Stimulated activated CD4-positive, alpha-beta T cell treated with anti-CD3 and anti-CD28 coated beads, Interleukin-2, amount 100 ng/mL, for 48 hours (primary cell): ENCODE results near the gene CAPN11.

Source experiments
- DNase-seq, 2 donors: peaks; one replicate each; pipeline ENCODE4 v3.0.0-alpha.2; 2020

CAPN11 gene

DNA sequence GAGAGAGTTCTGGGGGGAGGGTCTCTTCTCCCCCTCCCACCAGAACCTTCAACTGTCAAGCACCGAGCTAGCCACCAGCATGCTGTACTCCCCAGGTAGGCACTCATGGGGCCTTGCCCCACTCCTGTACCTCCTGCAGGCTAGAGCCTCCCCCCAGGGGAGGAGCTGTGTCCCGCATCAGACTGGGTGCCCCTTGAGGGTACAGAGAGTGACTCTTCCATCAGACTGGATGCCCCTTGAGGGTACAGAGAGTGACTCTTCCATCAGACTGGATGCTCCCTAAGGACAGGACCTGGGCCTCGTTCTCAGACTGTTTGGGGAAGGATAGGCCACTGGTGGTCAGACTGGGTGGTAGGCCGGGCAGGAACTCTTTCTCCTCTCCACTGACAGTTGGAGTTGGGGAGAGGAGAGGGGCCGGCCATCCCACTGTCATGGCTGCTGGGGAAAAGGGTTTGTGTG, at the start of gene CAPN11:
Gene CAPN11, plus strand, starts transcription at position 51 of the 459 bp plus-strand sequence. Its CDS starts 29 bp downstream, at position 80.
- no peak for DNase-seq

DNA sequence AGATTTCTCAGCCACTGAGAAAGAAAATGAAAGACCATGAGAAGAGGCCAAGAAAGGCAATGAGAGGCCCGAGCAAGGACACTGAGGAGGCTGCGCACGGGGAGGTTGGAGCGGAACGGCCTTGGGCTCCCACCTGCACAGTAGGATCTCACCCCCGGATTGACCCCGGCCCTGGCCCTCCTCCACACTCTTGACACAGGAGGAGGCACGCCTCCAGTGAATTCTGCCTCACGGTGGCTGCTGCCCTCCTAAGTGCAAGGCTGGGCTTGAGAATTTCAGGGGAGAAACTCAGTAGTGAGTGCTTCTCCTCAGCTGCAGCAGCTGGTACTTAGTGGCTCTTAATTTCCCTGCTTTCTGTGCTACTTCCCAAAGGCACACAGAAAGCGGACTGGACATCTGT, 49.4 kb upstream of the CAPN11 start:
- no peak for DNase-seq

- no peak for DNase-seq
These were observed 48.5 kb upstream of the CAPN11 start for GRCh38 chr6:44110005-44110676.

GRCh38 chr6:44110966-44111365, 47.7 kb upstream of the CAPN11 start:
- DNase-seq, result no peak

- DNase-seq, result no peak
These were observed 46.9 kb upstream of the CAPN11 start for GRCh38 chr6:44111434-44112417.

DNA sequence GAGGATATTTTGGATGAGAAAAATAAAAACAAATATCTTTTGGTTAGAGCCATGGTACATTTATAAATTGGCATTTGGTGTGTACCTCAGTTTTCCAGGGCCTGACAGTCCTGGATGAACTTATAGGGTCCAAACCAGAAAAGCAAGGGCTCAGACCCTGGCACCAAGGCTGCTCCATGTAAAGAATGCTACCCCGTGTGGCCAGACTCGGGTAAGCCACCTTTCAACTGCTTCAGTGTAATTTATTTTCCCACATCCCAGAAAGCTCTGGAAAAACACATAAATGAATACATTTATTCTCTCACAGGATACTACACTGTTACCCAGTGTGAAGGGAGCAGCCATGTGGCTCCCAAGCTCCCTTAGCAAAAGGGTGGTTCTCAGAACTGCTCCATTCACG, 45.2 kb upstream of the CAPN11 start:
- no peak for DNase-seq

GRCh38 chr6:44115866-44116265, 42.8 kb upstream of the CAPN11 start:
- no peak for DNase-seq

DNA sequence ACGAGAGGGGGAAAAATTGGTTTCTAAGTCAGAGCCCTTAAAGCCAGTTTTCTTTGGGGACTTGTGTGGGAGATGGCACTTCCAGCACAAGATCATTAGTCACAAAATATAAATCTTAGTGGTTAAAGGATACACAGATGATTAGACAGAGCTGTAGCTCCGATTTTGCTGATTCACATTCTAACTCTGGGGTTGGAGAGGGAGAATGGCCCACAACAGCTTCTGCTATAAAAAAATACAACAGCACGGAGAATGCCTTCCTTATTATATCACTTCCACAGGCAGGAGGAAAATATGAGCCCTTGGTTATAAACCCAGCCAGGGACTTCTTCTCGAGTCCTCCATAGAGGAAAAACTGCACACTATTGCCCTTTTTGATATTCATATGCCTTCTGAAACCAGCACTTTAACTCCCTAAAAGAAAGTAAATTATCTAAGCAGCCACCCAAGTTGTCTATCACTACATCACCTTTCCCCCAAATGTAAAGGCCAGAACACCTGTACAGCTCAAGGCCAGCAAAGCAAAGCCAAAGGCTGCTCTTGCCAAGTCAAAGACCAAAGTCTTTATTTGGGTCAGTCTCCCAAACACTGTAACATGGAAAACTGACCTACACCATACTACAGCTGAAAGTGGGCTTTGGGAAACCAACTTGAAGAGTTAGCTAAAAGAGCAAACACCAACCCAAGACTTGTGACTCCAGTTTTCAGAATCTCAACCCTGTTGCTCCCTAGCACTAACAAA, 41.8 kb upstream of the CAPN11 start:
- DNase-seq, result no peak

GRCh38 chr6:44117397-44118128, 41.1 kb upstream of the CAPN11 start:
- DNase-seq, result no peak

GRCh38 chr6:44119704-44120262, 38.8 kb upstream of the CAPN11 start:
- no peak for DNase-seq

DNA sequence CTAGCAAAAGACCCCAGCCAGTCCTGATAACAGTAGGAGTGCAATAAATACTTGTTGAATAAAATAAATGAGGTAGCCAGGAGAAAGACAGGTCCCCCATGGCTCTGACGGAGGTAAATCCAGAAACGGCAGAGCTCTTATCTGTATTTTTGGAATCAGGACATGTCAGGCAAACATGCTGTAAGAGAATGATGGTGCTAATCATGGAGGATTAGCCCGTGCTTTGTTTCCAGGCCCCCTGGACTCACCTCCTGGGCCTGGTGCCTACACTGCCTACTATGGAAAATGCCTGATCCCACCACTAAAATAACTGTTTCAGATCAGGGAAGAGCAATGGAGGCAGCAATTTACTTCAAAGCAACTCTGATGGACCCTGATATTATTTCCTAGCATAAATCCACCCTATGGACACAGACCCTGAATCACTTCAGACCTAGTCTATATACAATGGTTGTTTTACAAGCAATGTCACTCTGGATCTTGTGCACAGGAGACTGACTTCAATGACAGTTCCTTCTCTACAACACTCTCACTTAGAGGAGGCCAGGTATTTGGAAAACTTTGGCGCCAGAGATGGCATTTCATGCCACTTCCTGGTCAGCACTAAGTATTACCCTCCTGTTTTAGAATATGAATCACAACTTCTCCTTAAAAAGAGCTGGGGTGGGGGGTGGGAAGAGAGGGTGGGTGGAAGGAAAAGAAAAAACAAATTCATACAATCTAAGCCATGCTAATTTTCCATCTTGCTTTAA, 37.8 kb upstream of the CAPN11 start:
- DNase-seq, result no peak

DNA sequence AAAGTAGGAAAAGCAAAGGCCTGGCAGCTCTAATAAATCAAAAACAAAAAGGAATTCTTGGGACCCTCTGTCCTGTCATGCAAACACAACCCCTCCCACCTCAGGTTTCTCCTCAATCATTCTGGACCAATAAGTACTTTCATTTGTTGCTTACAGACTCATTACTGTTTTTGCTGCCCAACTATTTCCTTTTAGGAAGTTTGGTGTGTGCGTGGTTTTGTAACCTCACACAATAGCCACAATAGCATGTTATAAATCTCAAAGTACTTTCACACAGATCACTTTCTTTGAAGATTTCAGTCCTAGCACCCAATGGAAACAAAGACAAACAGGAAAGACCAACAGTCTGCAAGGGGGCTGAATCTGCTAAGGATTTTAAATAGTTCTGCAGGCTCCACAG, 35.8 kb upstream of the CAPN11 start:
- no peak for DNase-seq

- no peak for DNase-seq
These were observed 35.1 kb upstream of the CAPN11 start for GRCh38 chr6:44123544-44123943.

GRCh38 chr6:44126320-44127149, 32.1 kb upstream of the CAPN11 start:
- DNase-seq, result peak; percentile 66 to 77

DNA sequence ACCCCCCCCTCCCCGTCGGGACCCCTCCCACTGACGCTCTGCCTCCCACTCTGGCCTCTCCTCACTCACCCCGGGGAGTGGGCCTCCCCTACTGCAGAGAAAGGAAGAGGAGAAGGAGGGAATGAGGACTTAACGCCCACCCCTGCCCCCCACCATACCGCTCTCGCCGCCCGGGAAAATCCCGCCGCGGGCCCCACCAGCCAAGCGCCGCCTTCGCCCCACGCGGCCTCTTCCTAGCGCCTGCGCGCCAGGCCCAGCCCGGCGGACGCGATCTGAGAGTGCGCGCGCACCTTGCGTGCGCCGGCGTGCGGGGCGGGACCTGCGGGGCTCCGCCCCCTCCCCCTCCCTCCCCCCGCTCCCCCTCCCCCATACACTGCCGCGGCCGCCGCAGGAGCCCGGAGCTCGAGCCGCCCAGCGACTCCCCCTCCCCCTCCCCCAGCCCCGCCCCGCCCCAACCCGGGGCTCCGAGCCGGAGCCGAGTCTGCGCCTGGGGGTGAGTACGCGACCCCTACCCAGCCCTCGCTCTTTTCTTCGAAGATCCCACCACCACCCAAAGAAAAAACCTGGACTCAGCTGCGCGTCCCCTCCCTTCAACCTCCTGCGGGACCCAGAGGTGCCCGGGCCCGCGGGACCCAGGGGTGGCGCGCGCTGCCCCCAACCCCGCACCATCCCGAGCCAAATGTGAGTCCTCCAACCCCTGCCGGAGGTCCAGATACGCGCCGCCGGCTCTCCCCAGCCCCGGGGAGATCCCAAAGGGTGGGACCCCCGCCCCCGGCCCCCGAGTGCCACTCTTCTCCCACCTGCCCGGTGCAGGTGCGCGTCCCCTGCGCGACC, 31.2 kb upstream of the CAPN11 start, which contains the start of the genes MRPL14 and TMEM63B:
Gene MRPL14, minus strand, starts transcription at position 267 of the 834 bp plus-strand sequence. CDS start 10,841 bp downstream, outside the sequence.
Gene TMEM63B, plus strand, starts transcription at position 369 of the 834 bp plus-strand sequence. CDS start 7,031 bp downstream, outside the sequence.
- peak; percentile 87 to 91 for DNase-seq

- DNase-seq, result peak; percentile 7 to 10
These were observed 30.4 kb upstream of the CAPN11 start for GRCh38 chr6:44128020-44128917.

- DNase-seq, result no peak
These were observed 28.7 kb upstream of the CAPN11 start for GRCh38 chr6:44129841-44130322.

DNA sequence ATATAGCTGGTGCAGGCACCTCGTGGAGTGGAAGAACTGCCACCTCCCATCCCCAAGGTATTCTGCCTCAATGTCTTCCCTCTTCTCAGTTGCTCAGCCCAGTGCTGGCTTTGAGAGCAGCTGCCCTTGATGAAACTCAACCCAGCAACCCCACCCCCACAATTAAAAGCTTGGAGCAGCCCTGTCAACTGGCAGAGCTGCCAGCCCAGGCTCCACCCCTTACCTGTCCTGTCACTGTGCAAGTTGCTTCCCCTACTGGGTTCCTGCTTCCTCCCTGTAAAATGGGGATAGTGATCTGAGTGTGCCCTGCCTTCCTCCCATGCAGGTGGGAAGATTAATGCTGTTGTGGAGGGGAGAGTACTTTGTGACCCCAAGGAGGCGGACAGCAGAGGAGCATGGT, 26.7 kb upstream of the CAPN11 start:
- no peak for DNase-seq
